Small intestine (tissue), 7 donors: Measurements from ENCODE around the gene DEFB124. TPM values are rescaled to one million over a fixed set of nuclear protein-coding genes. Genes with fewer than 3 reads are reported as not detected.
A peak's percentile ranks its signal among the peaks of the same experiment; 100 is the strongest.
"Not testable (repeated sequence)": the region's sequence is repeated elsewhere in the genome, so short reads cannot be mapped to it uniquely, and the experiment has no call there.

Experiments used
- DNase-seq, 2 donors: peaks; one replicate each; pipeline versions ENCODE4 v3.0.0 to v3.0.0-alpha.2; 2013
- FAIRE-seq: peaks from 2 replicates; lab custom pipeline; 2012; peaks lifted over from hg19 to GRCh38; lab: Jason Lieb, UNC
- H3K27ac ChIP-seq, 3 donors: one replicate each; pipeline ENCODE4 v1.5.1; 2013; ENCODE audit warnings: low read length in 2 of 3, mild to moderate bottlenecking in 2 of 3, control low read depth in 1 of 3, inconsistent platforms in 1 of 3, low read depth in 1 of 3, moderate library complexity in 1 of 3
- H3K27me3 ChIP-seq, 3 donors: one replicate each; pipeline ENCODE4 v1.6.1; 2013; ENCODE audit warnings: low read length in 3 of 3, inconsistent platforms in 1 of 3; ENCODE audit not compliant: control insufficient read depth in 3 of 3, insufficient read depth in 3 of 3
- H3K36me3 ChIP-seq, 3 donors: one replicate each; pipeline ENCODE4 v1.6.1; 2013; ENCODE audit warnings: low read length in 3 of 3, inconsistent platforms in 1 of 3, low read depth in 1 of 3, mild to moderate bottlenecking in 1 of 3, moderate library complexity in 1 of 3; ENCODE audit not compliant: control insufficient read depth in 3 of 3, insufficient read depth in 2 of 3
- H3K4me1 ChIP-seq, 3 donors: one replicate each; pipeline ENCODE4 v1.6.1; 2013; ENCODE audit warnings: low read length in 2 of 3, inconsistent platforms in 1 of 3, low read depth in 1 of 3, mild to moderate bottlenecking in 1 of 3, moderate library complexity in 1 of 3; ENCODE audit not compliant: control insufficient read depth in 3 of 3, insufficient read depth in 2 of 3
- H3K4me3 ChIP-seq, 3 donors: one replicate each; pipeline ENCODE4 v1.5.1; 2013; ENCODE audit warnings: low read length in 3 of 3, control low read depth in 1 of 3, inconsistent platforms in 1 of 3, low read depth in 1 of 3, mild to moderate bottlenecking in 1 of 3, moderate library complexity in 1 of 3
- H3K9me3 ChIP-seq, 2 donors: one replicate each; pipeline ENCODE4 v1.6.1; 2013; ENCODE audit warnings: low read depth in 1 of 2, low read length in 1 of 2; ENCODE audit not compliant: control insufficient read depth in 2 of 2, insufficient read depth in 1 of 2
- WGBS, 3 donors: extraction: QIAGEN DNeasy Blood & Tissue Kit; methylation state at CpG; one replicate each; pipeline ENCODE4 v1.1.7; 2013; 5-methylcytosine and 5-hydroxymethylcytosine counted together
- polyA plus RNA-seq, 4 donors: library from polyadenylated mRNA; stranded (reverse) in 3 of 4; unstranded in 1 of 4; fragments of 200-250 nt in 3 of 4; fragments of 120-200 nt in 1 of 4; gene quantifications; one replicate each; pipeline versions ENCODE4 v1.2.1 to v1.2.3, GENCODE V29; 2013
- donor health status: healthy with polysubstance abuse.
- donor health status: control.
- donor health status: control.
- donor health status: Bipolar disorder and iron deficiency.
- donor health status: healthy.

DEFB124 gene
- polyA plus RNA-seq, 4 donors, result 0.18 TPM; not detected in 3

DNA sequence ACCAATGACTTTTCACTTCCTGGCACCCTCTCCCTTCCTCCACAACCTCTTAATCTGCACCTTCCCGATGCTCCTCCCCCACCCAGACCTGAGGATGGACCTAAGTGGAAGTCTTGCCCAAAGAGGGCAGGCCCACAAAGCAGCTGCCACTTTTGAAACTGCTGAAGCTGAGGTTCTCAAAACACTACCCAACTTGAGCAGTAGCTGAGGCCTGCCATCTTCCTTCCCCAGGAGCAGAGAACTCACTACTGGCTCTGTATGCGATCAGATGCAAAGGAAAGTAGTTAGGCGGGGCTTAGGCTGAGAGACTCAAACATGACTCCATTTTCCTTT, 40.8 kb upstream of the DEFB124 start:
- DNase-seq, result no peak
- Histone ChIP-seq H3K9me3 (no peaks in the 10 kb centered on the region), H3K27me3 (no peaks in the 10 kb centered on the region), H3K36me3 (peaks cover 0 to 12% (median 0%) of the 10 kb centered on the region in 3 donors), H3K4me3 (peak overlapping the region in 2 of 3 donors; percentile 90 to 98), H3K4me1 (peaks cover 13 to 20% (median 15%) of the 10 kb centered on the region in 3 donors), H3K27ac (peak overlapping the region in 1 of 3 donors; percentile 17)
- no peak for FAIRE-seq
- 69 to 73% (median 70%) methylated on average over 3 of the region's 3 CpGs for WGBS, 3 donors

DNA sequence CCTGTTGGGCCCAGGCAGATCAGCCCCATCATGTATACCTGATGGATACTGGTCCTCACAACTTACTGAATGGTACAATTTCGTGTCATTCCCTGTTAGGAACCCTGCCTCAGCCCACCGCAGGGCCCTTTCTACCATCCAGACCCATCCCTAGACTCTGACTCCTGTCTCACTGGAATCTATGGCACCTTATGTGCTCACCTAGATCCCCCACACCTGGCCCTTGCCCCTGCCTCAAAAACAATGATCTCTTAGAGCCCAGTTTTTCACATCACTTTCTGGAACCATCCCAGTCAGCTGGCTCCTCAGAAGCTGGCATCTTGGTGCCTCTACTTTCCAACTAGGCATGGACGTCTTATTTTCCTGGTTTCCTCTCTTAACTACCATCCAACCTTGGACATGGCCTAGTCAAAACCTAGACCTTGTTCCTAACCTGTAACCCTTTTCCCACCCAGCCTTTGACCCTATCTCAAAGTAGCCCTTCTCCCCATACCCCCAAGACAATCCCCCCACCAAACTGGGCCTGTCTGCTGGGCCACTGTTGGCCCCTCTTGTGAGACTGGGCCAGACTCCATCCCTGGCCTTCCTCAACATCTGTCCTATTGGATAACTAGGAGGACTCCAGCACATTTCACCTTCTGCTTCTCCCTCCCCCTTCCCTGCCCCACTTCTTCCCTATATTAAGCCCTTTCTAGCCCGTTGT, 40.3 kb upstream of the DEFB124 start:
- H3K27me3 ChIP-seq, result no peaks in the 10 kb centered on the region
- peaks cover 0 to 10% (median 0%) of the 10 kb centered on the region in 3 donors for H3K36me3 ChIP-seq
- no peaks in the 10 kb centered on the region for H3K9me3 ChIP-seq
- 9 to 13% (median 11%) methylated on average over 4 of the region's 4 CpGs for WGBS, 3 donors
- FAIRE-seq (no peak), DNase-seq (peak in 1 of 2 donors; percentile 17)
- peaks cover 13 to 20% (median 15%) of the 10 kb centered on the region in 3 donors for H3K4me1 ChIP-seq
- peak overlapping the region; percentile 86 to 98 (median 90) for H3K4me3 ChIP-seq
- peak overlapping the region; percentile 17 to 94 (median 76) for H3K27ac ChIP-seq

DNA sequence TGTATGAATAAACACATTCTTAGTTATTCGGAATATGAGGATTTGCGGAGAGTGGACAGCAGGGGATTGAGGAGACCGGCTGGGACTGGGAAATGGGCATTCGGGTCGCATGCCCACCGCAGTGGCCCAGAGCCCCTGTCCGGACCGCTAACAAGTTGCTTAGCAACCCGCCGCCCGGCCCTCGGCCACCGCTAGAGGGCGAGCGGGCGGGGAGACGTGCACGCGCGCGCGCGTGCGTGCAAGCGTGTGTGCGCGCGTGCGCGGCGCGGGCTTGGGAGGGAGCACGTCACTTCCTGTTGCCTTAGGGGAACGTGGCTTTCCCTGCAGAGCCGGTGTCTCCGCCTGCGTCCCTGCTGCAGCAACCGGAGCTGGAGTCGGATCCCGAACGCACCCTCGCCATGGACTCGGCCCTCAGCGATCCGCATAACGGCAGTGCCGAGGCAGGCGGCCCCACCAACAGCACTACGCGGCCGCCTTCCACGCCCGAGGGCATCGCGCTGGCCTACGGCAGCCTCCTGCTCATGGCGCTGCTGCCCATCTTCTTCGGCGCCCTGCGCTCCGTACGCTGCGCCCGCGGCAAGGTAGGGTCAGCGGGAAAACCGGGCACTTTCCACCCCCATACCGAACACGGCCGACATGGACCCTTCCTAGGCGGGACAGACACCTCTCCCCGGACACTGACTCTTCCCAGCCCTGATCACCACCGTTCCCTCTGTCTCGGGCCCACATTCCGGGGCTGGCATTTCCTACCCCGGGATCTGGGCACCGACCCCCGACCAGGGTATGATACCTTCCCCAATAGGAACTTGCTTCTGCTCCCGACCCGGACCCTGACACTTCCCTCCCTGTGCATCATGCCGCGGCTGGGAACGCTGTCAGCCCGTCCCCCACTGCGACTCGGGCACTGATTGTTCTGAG, 39.5 kb upstream of the DEFB124 start, which contains the start of gene HM13:
TSS of gene HM13 (plus strand) at position 289 of the 918 bp plus-strand sequence. CDS start at position 399, 110 bp downstream.
- DNase-seq, result peak; percentile 91 to 97
- H3K27me3 ChIP-seq, result no peaks in the 10 kb centered on the region
- no peak for FAIRE-seq
- no peaks in the 10 kb centered on the region for H3K9me3 ChIP-seq
- H3K4me1 ChIP-seq, result peaks cover 13 to 20% (median 15%) of the 10 kb centered on the region in 3 donors
- peaks cover 0 to 7% (median 0%) of the 10 kb centered on the region in 3 donors for H3K36me3 ChIP-seq
- H3K27ac ChIP-seq, result peak within 1 kb of the TSS; percentile 71 to 94 (median 76)
- H3K4me3 ChIP-seq, result peak within 1 kb of the TSS; percentile 86 to 98 (median 90)
- WGBS, 3 donors, result 0 to 1% (median 0%) methylated on average over 67 to 86 of the region's 86 CpGs

DNA sequence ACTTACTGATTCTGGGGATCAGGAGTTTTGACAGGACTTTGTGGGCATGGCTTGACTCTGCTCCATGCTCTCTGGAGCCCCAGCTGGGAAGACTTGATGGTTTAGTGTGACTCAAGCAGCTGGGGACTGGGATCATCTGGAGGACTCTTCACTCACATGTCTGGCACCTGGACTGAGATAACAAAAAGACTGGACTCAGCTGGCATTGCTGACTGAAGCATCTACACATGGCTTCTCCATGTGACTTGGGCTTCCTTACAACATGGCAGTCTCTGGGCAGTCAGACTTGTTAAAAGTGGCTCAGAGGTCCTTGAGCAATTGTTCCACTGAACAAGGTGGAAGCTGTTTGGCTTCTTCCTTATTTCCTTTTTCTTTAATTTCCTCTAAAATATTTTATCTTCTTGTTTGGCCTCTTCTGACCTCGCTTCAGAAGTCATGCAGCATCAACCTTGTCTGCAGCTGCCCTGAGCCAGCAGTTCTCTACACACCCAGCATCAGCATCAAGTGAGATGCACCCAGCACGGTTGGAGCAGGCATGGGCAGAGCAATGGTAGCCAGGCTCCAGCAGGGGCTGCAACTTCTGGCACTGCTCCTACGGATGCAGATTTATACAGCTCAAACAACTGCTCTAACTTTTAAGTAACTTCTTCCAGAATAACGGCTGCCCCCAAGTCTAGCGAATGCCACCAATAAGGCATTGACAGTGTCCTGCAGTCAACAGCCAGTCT, 33.8 kb upstream of the DEFB124 start:
- DNase-seq (no peak), FAIRE-seq (no peak)
- peaks cover 0 to 4% of the 10 kb centered on the region in 2 donors for H3K9me3 ChIP-seq
- no peaks in the 10 kb centered on the region for H3K36me3 ChIP-seq
- no peaks in the 10 kb centered on the region for H3K4me1 ChIP-seq
- peaks cover 0 to 3% (median 0%) of the 10 kb centered on the region in 3 donors for H3K27me3 ChIP-seq
- no peak overlapping the region for H3K27ac ChIP-seq
- H3K4me3 ChIP-seq, result no peak overlapping the region
- 68 to 84% (median 80%) methylated on average over 5 of the region's 5 CpGs for WGBS, 3 donors

DNA sequence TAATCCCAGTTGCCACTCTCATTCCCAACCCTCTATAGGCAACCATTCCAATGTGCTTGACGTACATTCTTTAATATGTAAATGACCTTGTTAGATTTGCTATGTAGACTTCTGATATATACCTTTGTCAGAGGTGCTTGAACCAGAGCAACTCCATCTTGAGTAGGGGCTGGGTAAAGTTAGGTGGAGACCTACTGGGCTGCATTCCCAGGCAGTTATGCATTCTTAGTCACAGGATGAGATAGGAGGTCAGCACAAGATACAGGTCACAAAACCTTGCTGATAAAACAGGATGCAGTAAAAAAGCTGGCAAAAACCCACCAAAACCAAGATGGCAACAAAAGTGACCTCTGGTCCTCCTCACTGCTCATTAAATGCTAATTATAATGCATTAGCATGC, 31.0 kb upstream of the DEFB124 start:
- Histone ChIP-seq H3K36me3 (no peaks in the 10 kb centered on the region), H3K4me1 (no peaks in the 10 kb centered on the region), H3K27ac (no peak overlapping the region), H3K9me3 (peaks cover 0 to 4% of the 10 kb centered on the region in 2 donors), H3K27me3 (peaks cover 0 to 3% (median 0%) of the 10 kb centered on the region in 3 donors), H3K4me3 (no peak overlapping the region)
- DNase-seq (no peak), FAIRE-seq (no peak)
- WGBS, 3 donors, result 75 to 90% (median 82%) methylated on average over 1 of the region's 1 CpG

DNA sequence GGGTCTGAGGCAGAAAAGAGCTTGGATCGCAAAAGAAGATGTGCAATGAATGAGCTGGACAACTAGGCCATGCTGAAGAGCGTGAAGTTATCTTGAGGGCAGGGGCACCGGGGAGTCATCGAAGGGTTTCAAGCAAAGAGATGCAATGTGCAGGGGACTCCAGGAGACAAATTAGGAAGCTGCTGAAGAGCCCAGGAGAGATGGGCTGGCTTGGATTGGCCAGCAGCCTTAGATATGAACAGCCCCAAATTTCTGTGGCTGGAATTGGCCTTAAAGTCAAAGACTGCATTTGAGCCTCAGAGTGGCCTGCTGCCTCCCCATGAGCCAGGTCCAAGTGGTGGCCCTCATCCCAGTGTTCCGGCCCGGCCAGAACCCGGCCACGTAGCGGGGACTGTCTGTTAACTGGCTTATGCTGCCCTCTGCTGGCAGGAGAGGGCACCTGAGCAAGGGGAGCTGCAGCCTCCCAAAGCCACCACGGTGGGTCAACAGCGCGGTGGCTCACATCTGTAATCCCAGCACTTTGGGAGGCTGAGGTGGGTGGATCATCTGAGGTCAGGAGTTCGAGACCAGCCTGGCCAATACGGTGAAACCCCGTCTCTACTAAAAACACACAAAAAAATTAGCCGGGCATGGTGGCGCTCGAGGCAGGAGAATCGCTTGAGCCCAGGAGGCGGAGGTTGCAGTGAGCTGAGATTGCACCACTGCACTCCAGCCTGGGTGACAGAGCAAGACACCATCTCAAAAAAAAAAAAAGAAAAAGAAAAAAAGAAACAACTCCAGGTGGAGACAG, 28.2 kb upstream of the DEFB124 start:
- H3K4me1 ChIP-seq, H3K4me3 ChIP-seq, H3K9me3 ChIP-seq, FAIRE-seq, H3K27ac ChIP-seq, H3K27me3 ChIP-seq, H3K36me3 ChIP-seq: not testable (repeated sequence)
- WGBS, 3 donors, result 30 to 34% (median 31%) methylated on average over 20 of the region's 20 CpGs
- peak; percentile 73 to 82 for DNase-seq

DNA sequence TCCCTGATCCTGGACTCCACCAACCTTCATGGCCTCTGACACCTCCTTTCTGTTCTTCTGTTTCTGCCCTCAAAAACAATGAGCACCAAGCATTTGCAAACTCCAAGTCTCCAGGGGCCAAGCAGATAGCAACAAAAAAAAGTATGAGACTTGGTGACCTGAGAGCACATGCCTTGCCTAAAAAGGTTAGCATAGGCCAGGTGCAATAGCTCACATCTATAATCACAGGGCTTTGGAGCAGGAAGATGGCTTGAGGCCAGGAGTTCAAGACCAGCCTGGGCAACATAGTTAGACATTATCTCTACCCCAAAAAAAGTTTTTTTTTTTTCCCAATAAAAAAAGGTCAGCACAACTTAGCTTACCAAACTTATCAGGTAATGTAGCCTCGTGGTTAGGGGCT, 25.6 kb upstream of the DEFB124 start:
- Histone ChIP-seq H3K36me3 (no peaks in the 10 kb centered on the region), H3K27me3 (no peaks in the 10 kb centered on the region), H3K4me1 (no peaks in the 10 kb centered on the region), H3K27ac (no peak overlapping the region), H3K4me3 (no peak overlapping the region), H3K9me3 (no peaks in the 10 kb centered on the region)
- DNase-seq, result no peak
- WGBS, 3 donors, result 0 to 51% (median 18%) methylated on average over 1 of the region's 1 CpG
- FAIRE-seq, result no peak
